ENCODE measurements around the gene ARMH1. TPM values are rescaled to one million over a fixed set of nuclear protein-coding genes. Genes with fewer than 3 reads are reported as not detected.

ARMH1 gene
- polyA plus RNA-seq (2013) = 338 TPM

GRCh38 chr1:44674113-44675000 lies at the start of gene ARMH1, which contains the start of gene TMEM53:
Gene ARMH1, plus strand, starts transcription at chr1:44674714. Its CDS starts 14,984 bp downstream, at chr1:44689698.
Gene TMEM53, minus strand, starts transcription at chr1:44674481. Its CDS starts 90 bp downstream, at chr1:44674391.
- H3K9me3 ChIP-seq (ENCODE audit: control extremely low read depth in 1 of 5, control insufficient read depth in 4 of 5, insufficient read depth in 2 of 5, low read depth in 1 of 5, low read length in 4 of 5) = no peaks in the 10 kb centered on the region
- ChIA-PET POLR2A (interaction anchor here (1.0 to 2.4 kb wide), 2 partner anchors 47 to 57 kb away, joined by 4 to 15 read pairs; no protein-coding TSS in a partner anchor), CTCF (interaction anchor here (0.9 to 5.2 kb wide), 7 partner anchors 10 to 44 kb away, joined by 3 to 21 read pairs (median 7); no protein-coding TSS in a partner anchor)
- no peaks in the 10 kb centered on the region for H3K27me3 ChIP-seq (replicated peaks in 2 of 5; ENCODE audit: control insufficient read depth in 4 of 5, insufficient read depth in 5 of 5, low read length in 4 of 5)
- WGBS (ENCODE audit: insufficient coverage) = under 1% methylated on average over 41 of the region's 56 CpGs
- H3K36me3 ChIP-seq (ENCODE audit: control insufficient read depth in 4 of 4, insufficient read depth in 4 of 4, low read length in 3 of 4) = no peaks in the 10 kb centered on the region
- H3K4me1 ChIP-seq (ENCODE audit: control extremely low read depth in 1 of 4, control insufficient read depth in 4 of 4, insufficient read depth in 4 of 4, low read length in 3 of 4) = peaks cover 22 to 76% (median 53%) of the 10 kb centered on the region in 4 experiments
- peak within 1 kb of the TSS; percentile 59 to 84 for H3K27ac ChIP-seq (ENCODE audit: insufficient read depth in 1 of 2, low read depth in 1 of 2, low read length in 2 of 2, poor library complexity in 1 of 2, severe bottlenecking in 2 of 2)
- peak; percentile 99 for DNase-seq
- peak within 1 kb of the TSS; percentile 63 to 92 (median 81) for H3K4me3 ChIP-seq (ENCODE audit: control insufficient read depth in 1 of 7, extremely low read depth in 1 of 7, insufficient read depth in 4 of 7, low read depth in 2 of 7, low read length in 6 of 7)

GRCh38 chr1:44625348-44625747 lies 49.2 kb upstream of the ARMH1 start:
- Histone ChIP-seq H3K4me3 (ENCODE audit: control insufficient read depth in 1 of 7, extremely low read depth in 1 of 7, insufficient read depth in 4 of 7, low read depth in 2 of 7, low read length in 6 of 7) (no peak overlapping the region), H3K27ac (ENCODE audit: insufficient read depth in 1 of 2, low read depth in 1 of 2, low read length in 2 of 2, poor library complexity in 1 of 2, severe bottlenecking in 2 of 2) (no peak overlapping the region), H3K27me3 (replicated peaks in 2 of 5; ENCODE audit: control insufficient read depth in 4 of 5, insufficient read depth in 5 of 5, low read length in 4 of 5) (no peaks in the 10 kb centered on the region), H3K9me3 (ENCODE audit: control extremely low read depth in 1 of 5, control insufficient read depth in 4 of 5, insufficient read depth in 2 of 5, low read depth in 1 of 5, low read length in 4 of 5) (no peaks in the 10 kb centered on the region), H3K4me1 (ENCODE audit: control extremely low read depth in 1 of 4, control insufficient read depth in 4 of 4, insufficient read depth in 4 of 4, low read length in 3 of 4) (no peaks in the 10 kb centered on the region), H3K36me3 (ENCODE audit: control insufficient read depth in 4 of 4, insufficient read depth in 4 of 4, low read length in 3 of 4) (peaks cover 4 to 83% (median 63%) of the 10 kb centered on the region in 4 experiments)
- DNase-seq = no peak
- ChIA-PET POLR2A (interaction anchor here (0.6 kb wide), 1 partner anchor 984 kb away, joined by 4 read pairs; no protein-coding TSS in a partner anchor), CTCF (interaction anchor here (1.0 to 2.5 kb wide), 2 partner anchors 27 to 31 kb away, joined by 3 to 10 read pairs; no protein-coding TSS in a partner anchor)
- 100% methylated on average over 6 of the region's 7 CpGs for WGBS (ENCODE audit: insufficient coverage)

- DNase-seq = no peak
- no peaks in the 10 kb centered on the region for H3K27me3 ChIP-seq (replicated peaks in 2 of 5; ENCODE audit: control insufficient read depth in 4 of 5, insufficient read depth in 5 of 5, low read length in 4 of 5)
- no peak overlapping the region for H3K4me3 ChIP-seq (ENCODE audit: control insufficient read depth in 1 of 7, extremely low read depth in 1 of 7, insufficient read depth in 4 of 7, low read depth in 2 of 7, low read length in 6 of 7)
- 100% methylated on average over 2 of the region's 5 CpGs for WGBS (ENCODE audit: insufficient coverage)
- no peaks in the 10 kb centered on the region for H3K9me3 ChIP-seq (ENCODE audit: control extremely low read depth in 1 of 5, control insufficient read depth in 4 of 5, insufficient read depth in 2 of 5, low read depth in 1 of 5, low read length in 4 of 5)
- H3K4me1 ChIP-seq (ENCODE audit: control extremely low read depth in 1 of 4, control insufficient read depth in 4 of 4, insufficient read depth in 4 of 4, low read length in 3 of 4) = peaks cover 2 to 21% (median 10%) of the 10 kb centered on the region in 4 experiments
- CTCF ChIA-PET = interaction anchor here (0.6 to 3.1 kb wide), 6 partner anchors 15 to 581 kb away, joined by 3 to 13 read pairs (median 3); no protein-coding TSS in a partner anchor
- POLR2A ChIA-PET = no interaction called here
- peaks cover 7 to 78% (median 61%) of the 10 kb centered on the region in 4 experiments for H3K36me3 ChIP-seq (ENCODE audit: control insufficient read depth in 4 of 4, insufficient read depth in 4 of 4, low read length in 3 of 4)
- H3K27ac ChIP-seq (ENCODE audit: insufficient read depth in 1 of 2, low read depth in 1 of 2, low read length in 2 of 2, poor library complexity in 1 of 2, severe bottlenecking in 2 of 2) = no peak overlapping the region
These were observed 45.4 kb upstream of the ARMH1 start for GRCh38 chr1:44628962-44629756.

GRCh38 chr1:44630116-44630515 lies 44.4 kb upstream of the ARMH1 start:
- ChIA-PET CTCF (interaction anchor here (3.1 kb wide), 1 partner anchor 22 kb away, joined by 13 read pairs; no protein-coding TSS in a partner anchor), POLR2A (no interaction called here)
- no peaks in the 10 kb centered on the region for H3K27me3 ChIP-seq (replicated peaks in 2 of 5; ENCODE audit: control insufficient read depth in 4 of 5, insufficient read depth in 5 of 5, low read length in 4 of 5)
- peaks cover 7 to 80% (median 65%) of the 10 kb centered on the region in 4 experiments for H3K36me3 ChIP-seq (ENCODE audit: control insufficient read depth in 4 of 4, insufficient read depth in 4 of 4, low read length in 3 of 4)
- no peaks in the 10 kb centered on the region for H3K9me3 ChIP-seq (ENCODE audit: control extremely low read depth in 1 of 5, control insufficient read depth in 4 of 5, insufficient read depth in 2 of 5, low read depth in 1 of 5, low read length in 4 of 5)
- 100% methylated on average over 2 of the region's 2 CpGs for WGBS (ENCODE audit: insufficient coverage)
- peaks cover 2 to 21% (median 10%) of the 10 kb centered on the region in 4 experiments for H3K4me1 ChIP-seq (ENCODE audit: control extremely low read depth in 1 of 4, control insufficient read depth in 4 of 4, insufficient read depth in 4 of 4, low read length in 3 of 4)
- no peak overlapping the region for H3K4me3 ChIP-seq (ENCODE audit: control insufficient read depth in 1 of 7, extremely low read depth in 1 of 7, insufficient read depth in 4 of 7, low read depth in 2 of 7, low read length in 6 of 7)
- DNase-seq = no peak
- no peak overlapping the region for H3K27ac ChIP-seq (ENCODE audit: insufficient read depth in 1 of 2, low read depth in 1 of 2, low read length in 2 of 2, poor library complexity in 1 of 2, severe bottlenecking in 2 of 2)

GRCh38 chr1:44631333-44631646 lies 43.2 kb upstream of the ARMH1 start:
- H3K27me3 ChIP-seq (replicated peaks in 2 of 5; ENCODE audit: control insufficient read depth in 4 of 5, insufficient read depth in 5 of 5, low read length in 4 of 5) = no peaks in the 10 kb centered on the region
- H3K9me3 ChIP-seq (ENCODE audit: control extremely low read depth in 1 of 5, control insufficient read depth in 4 of 5, insufficient read depth in 2 of 5, low read depth in 1 of 5, low read length in 4 of 5) = no peaks in the 10 kb centered on the region
- peaks cover 11 to 80% (median 65%) of the 10 kb centered on the region in 4 experiments for H3K36me3 ChIP-seq (ENCODE audit: control insufficient read depth in 4 of 4, insufficient read depth in 4 of 4, low read length in 3 of 4)
- H3K27ac ChIP-seq (ENCODE audit: insufficient read depth in 1 of 2, low read depth in 1 of 2, low read length in 2 of 2, poor library complexity in 1 of 2, severe bottlenecking in 2 of 2) = peak overlapping the region; percentile 71 to 86
- ChIA-PET POLR2A (interaction anchor here (0.5 to 1.2 kb wide), 5 partner anchors 8 to 1809 kb away, joined by 3 to 5 read pairs (median 3); no protein-coding TSS in a partner anchor), CTCF (interaction anchor here (0.9 to 1.8 kb wide), 6 partner anchors 13 to 627 kb away, joined by 3 to 5 read pairs (median 4); no protein-coding TSS in a partner anchor)
- H3K4me1 ChIP-seq (ENCODE audit: control extremely low read depth in 1 of 4, control insufficient read depth in 4 of 4, insufficient read depth in 4 of 4, low read length in 3 of 4) = peaks cover 2 to 21% (median 10%) of the 10 kb centered on the region in 4 experiments
- H3K4me3 ChIP-seq (ENCODE audit: control insufficient read depth in 1 of 7, extremely low read depth in 1 of 7, insufficient read depth in 4 of 7, low read depth in 2 of 7, low read length in 6 of 7) = peak overlapping the region; percentile 35 to 79 (median 64)
- no peak for DNase-seq
- WGBS (ENCODE audit: insufficient coverage) = 41% methylated on average over 7 of the region's 8 CpGs

GRCh38 chr1:44631647-44632539 lies 42.6 kb upstream of the ARMH1 start:
- peaks cover 2 to 21% (median 10%) of the 10 kb centered on the region in 4 experiments for H3K4me1 ChIP-seq (ENCODE audit: control extremely low read depth in 1 of 4, control insufficient read depth in 4 of 4, insufficient read depth in 4 of 4, low read length in 3 of 4)
- WGBS (ENCODE audit: insufficient coverage) = under 1% methylated on average over 69 of the region's 88 CpGs
- peak; percentile 82 to 93 (median 90) for DNase-seq
- ChIA-PET CTCF (interaction anchor here (1.0 to 12.9 kb wide), 9 partner anchors 13 to 627 kb away, joined by 3 to 114 read pairs (median 3); no protein-coding TSS in a partner anchor), POLR2A (interaction anchor here (0.5 to 1.2 kb wide), 5 partner anchors 9 to 1809 kb away, joined by 3 to 5 read pairs (median 3); no protein-coding TSS in a partner anchor)
- H3K27me3 ChIP-seq (replicated peaks in 2 of 5; ENCODE audit: control insufficient read depth in 4 of 5, insufficient read depth in 5 of 5, low read length in 4 of 5) = no peaks in the 10 kb centered on the region
- H3K27ac ChIP-seq (ENCODE audit: insufficient read depth in 1 of 2, low read depth in 1 of 2, low read length in 2 of 2, poor library complexity in 1 of 2, severe bottlenecking in 2 of 2) = peak overlapping the region; percentile 71 to 86
- no peaks in the 10 kb centered on the region for H3K9me3 ChIP-seq (ENCODE audit: control extremely low read depth in 1 of 5, control insufficient read depth in 4 of 5, insufficient read depth in 2 of 5, low read depth in 1 of 5, low read length in 4 of 5)
- H3K4me3 ChIP-seq (ENCODE audit: control insufficient read depth in 1 of 7, extremely low read depth in 1 of 7, insufficient read depth in 4 of 7, low read depth in 2 of 7, low read length in 6 of 7) = peak overlapping the region; percentile 54 to 79 (median 64)
- peaks cover 12 to 83% (median 68%) of the 10 kb centered on the region in 4 experiments for H3K36me3 ChIP-seq (ENCODE audit: control insufficient read depth in 4 of 4, insufficient read depth in 4 of 4, low read length in 3 of 4)

Measured in common myeloid progenitor, CD34-positive (primary cell).